GM12878 (cell line): Measurements from ENCODE around the gene MAPRE2. TPM values are rescaled to one million over a fixed set of nuclear protein-coding genes. Genes with fewer than 3 reads are reported as not detected.

ENCODE experiments used
- E2F8 ChIP-seq: fragments of 450-650 bp; IDR thresholded peaks from 2 replicates; pipeline ENCODE4 v1.6.1; 2018; ENCODE audit warnings: mild to moderate bottlenecking, low read depth, moderate library complexity; ENCODE audit not compliant: partially characterized antibody
- POLR2AphosphoS2 ChIP-seq: IDR thresholded peaks from 2 replicates; pipeline ENCODE4 v1.6.1; 2011; ENCODE audit warnings: low read depth, mild to moderate bottlenecking, low read length, improper control_type of control experiment, moderate library complexity
- YY1 ChIP-seq: IDR thresholded peaks from 2 replicates; pipeline ENCODE4 v1.6.1; 2011; ENCODE audit warnings: low read depth, mild to moderate bottlenecking, low read length
- ZNF592 ChIP-seq: fragments of 450-650 bp; IDR thresholded peaks from 2 replicates; pipeline ENCODE4 v1.6.1; 2017; ENCODE audit warnings: mild to moderate bottlenecking, moderate library complexity
- polyA plus RNA-seq, 11 experiments: library from polyadenylated mRNA; depleted of rRNA in 4 of 11; unstranded in 6 of 11; stranded (reverse) in 5 of 11; fragments of >200 nt; fragmentation: Nextera tagmentation in 4 of 11; fragmentation: Illumina TruSeq in 1 of 11; extraction: Ambion mirVana in 4 of 11; extraction: Trizol in 1 of 11; gene quantifications; 1 replicate in 1 of 11; 2 replicates in 10 of 11; pipeline versions ENCODE4 v1.2.1 to v1.2.3, GENCODE V29; 2011 to 2016; ENCODE audit warnings: inconsistent platforms in 2 of 11, missing spikeins in 2 of 11, low read depth in 1 of 11
- total RNA-seq, 4 experiments: library from RNA; depleted of rRNA in 3 of 4; stranded (reverse); fragments of >200 nt in 3 of 4; fragmentation: Illumina TruSeq in 1 of 4; extraction: Trizol in 1 of 4; gene quantifications; 2 replicates each; pipeline versions ENCODE4 v1.2.1 to v1.2.3, GENCODE V29; 2013 to 2021

MAPRE2 gene
- total and polyA plus RNA-seq, 10 of the 15 experiments (the other 5 are each of a cell fraction or from before 2014, with no cell fraction given): 11.0 to 50.6 (median 24.0) TPM

GRCh38 chr18:35153609-35154272, 112.5 kb downstream of the MAPRE2 start (continued):
- TF ChIP-seq E2F8: no peak
- no peak for TF ChIP-seq POLR2AphosphoS2
- TF ChIP-seq YY1: no peak
- no peak for TF ChIP-seq ZNF592
- TF ChIP-seq, all 136 proteins: peak for 6
